GM19468 (cell line): ENCODE measurements around the gene CABLES1.

Experiments
- ATAC-seq: cut with Tn5 transposase; IDR thresholded peaks from one replicate; pipeline ENCODE4 v1.9.1; 2021; ENCODE audit warnings: mild to moderate bottlenecking, moderate library complexity, moderate number of reproducible peaks; ENCODE audit not compliant: unreplicated experiment; ENCODE audit errors: extremely low read depth

The CABLES1 gene

GRCh38 chr18:23163786-23164533 lies 28.7 kb downstream of the CABLES1 start:
- no peak for ATAC-seq

GRCh38 chr18:23165271-23166068 lies 30.2 kb downstream of the CABLES1 start:
- ATAC-seq: no peak

- no peak for ATAC-seq
Observed at GRCh38 chr18:23166891-23167541, 31.7 kb downstream of the CABLES1 start.

- no peak for ATAC-seq
Observed at GRCh38 chr18:23169673-23170044, 34.4 kb downstream of the CABLES1 start.

- no peak for ATAC-seq
Observed at GRCh38 chr18:23170137-23170536, 34.9 kb downstream of the CABLES1 start.

- ATAC-seq: no peak
Observed at GRCh38 chr18:23171581-23172156, 36.4 kb downstream of the CABLES1 start.

GRCh38 chr18:23172591-23173380 lies 37.5 kb downstream of the CABLES1 start:
- no peak for ATAC-seq

GRCh38 chr18:23173912-23174311 lies 38.6 kb downstream of the CABLES1 start:
- ATAC-seq: no peak

GRCh38 chr18:23176701-23177432 lies 41.6 kb downstream of the CABLES1 start:
- ATAC-seq: no peak

- ATAC-seq: no peak
Observed at GRCh38 chr18:23177433-23178072, 42.3 kb downstream of the CABLES1 start.

- ATAC-seq: no peak
Observed at GRCh38 chr18:23178201-23178600, 42.9 kb downstream of the CABLES1 start.

- ATAC-seq: no peak
Observed at GRCh38 chr18:23178661-23179081, 43.4 kb downstream of the CABLES1 start.

- ATAC-seq: no peak
Observed at GRCh38 chr18:23179416-23179815, 44.1 kb downstream of the CABLES1 start.

GRCh38 chr18:23181547-23181946 lies 46.3 kb downstream of the CABLES1 start:
- ATAC-seq: no peak

- ATAC-seq: no peak
Observed at GRCh38 chr18:23182606-23183005, 47.3 kb downstream of the CABLES1 start.

- no peak for ATAC-seq
Observed at GRCh38 chr18:23183411-23184150, 48.3 kb downstream of the CABLES1 start.

- ATAC-seq: no peak
Observed at GRCh38 chr18:23186781-23187180, 51.5 kb downstream of the CABLES1 start.
